ENCODE data around the gene KIAA1755. TPM values are rescaled to one million over a fixed set of nuclear protein-coding genes. Genes with fewer than 3 reads are reported as not detected.
"Not testable (repeated sequence)": the region's sequence is repeated elsewhere in the genome, so short reads cannot be mapped to it uniquely, and the experiment has no call there.

KIAA1755 gene
- polyA plus RNA-seq, 4 donors = 2.7 to 4.1 (median 3.1) TPM

- DNase-seq (ENCODE audit: low read depth in 4 of 4, low spot score in 3 of 4) = no peak
Observed at GRCh38 chr20:38267901-38268514, 7.5 kb upstream of the KIAA1755 start.

- DNase-seq (ENCODE audit: low read depth in 4 of 4, low spot score in 3 of 4) = no peak
Observed at GRCh38 chr20:38267296-38267695, 6.8 kb upstream of the KIAA1755 start.

- no peak for DNase-seq (ENCODE audit: low read depth in 4 of 4, low spot score in 3 of 4)
Observed at GRCh38 chr20:38266426-38266825, 5.9 kb upstream of the KIAA1755 start.

- no peak for DNase-seq (ENCODE audit: low read depth in 4 of 4, low spot score in 3 of 4)
Observed at GRCh38 chr20:38262931-38263330, 2.4 kb upstream of the KIAA1755 start.

- no peak for DNase-seq (ENCODE audit: low read depth in 4 of 4, low spot score in 3 of 4)
Observed at GRCh38 chr20:38261054-38261390, 487 bp upstream of the KIAA1755 start.

- no peak for DNase-seq (ENCODE audit: low read depth in 4 of 4, low spot score in 3 of 4)
Observed at GRCh38 chr20:38260025-38260377, 534 bp downstream of the KIAA1755 start.

- no peak for DNase-seq (ENCODE audit: low read depth in 4 of 4, low spot score in 3 of 4)
Observed at GRCh38 chr20:38258545-38259215, 1.9 kb downstream of the KIAA1755 start.

- DNase-seq (ENCODE audit: low read depth in 4 of 4, low spot score in 3 of 4) = no peak
Observed at GRCh38 chr20:38256966-38257365, 3.6 kb downstream of the KIAA1755 start.

GRCh38 chr20:38256021-38256420 lies 4.5 kb downstream of the KIAA1755 start:
- DNase-seq (ENCODE audit: low read depth in 4 of 4, low spot score in 3 of 4) = no peak

- no peak for DNase-seq (ENCODE audit: low read depth in 4 of 4, low spot score in 3 of 4)
Observed at GRCh38 chr20:38255393-38255792, 5.1 kb downstream of the KIAA1755 start.

GRCh38 chr20:38254621-38255020 lies 5.9 kb downstream of the KIAA1755 start:
- DNase-seq (ENCODE audit: low read depth in 4 of 4, low spot score in 3 of 4) = not testable (repeated sequence)

- no peak for DNase-seq (ENCODE audit: low read depth in 4 of 4, low spot score in 3 of 4)
Observed at GRCh38 chr20:38253571-38253970, 7.0 kb downstream of the KIAA1755 start.

- DNase-seq (ENCODE audit: low read depth in 4 of 4, low spot score in 3 of 4) = no peak
Observed at GRCh38 chr20:38252292-38253288, 7.9 kb downstream of the KIAA1755 start.

- DNase-seq (ENCODE audit: low read depth in 4 of 4, low spot score in 3 of 4) = not testable (repeated sequence)
Observed at GRCh38 chr20:38251441-38251840, 9.1 kb downstream of the KIAA1755 start.

- DNase-seq (ENCODE audit: low read depth in 4 of 4, low spot score in 3 of 4) = no peak
Observed at GRCh38 chr20:38250609-38251008, 9.9 kb downstream of the KIAA1755 start.

- no peak for DNase-seq (ENCODE audit: low read depth in 4 of 4, low spot score in 3 of 4)
Observed at GRCh38 chr20:38249536-38250310, 10.8 kb downstream of the KIAA1755 start.

- no peak for DNase-seq (ENCODE audit: low read depth in 4 of 4, low spot score in 3 of 4)
Observed at GRCh38 chr20:38248133-38248532, 12.4 kb downstream of the KIAA1755 start.

- DNase-seq (ENCODE audit: low read depth in 4 of 4, low spot score in 3 of 4) = not testable (repeated sequence)
Observed at GRCh38 chr20:38247725-38248124, 12.8 kb downstream of the KIAA1755 start.

GRCh38 chr20:38247166-38247509 lies 13.4 kb downstream of the KIAA1755 start:
- no peak for DNase-seq (ENCODE audit: low read depth in 4 of 4, low spot score in 3 of 4)

GRCh38 chr20:38246357-38247165 lies 14.0 kb downstream of the KIAA1755 start:
- no peak for DNase-seq (ENCODE audit: low read depth in 4 of 4, low spot score in 3 of 4)

All from right renal pelvis (tissue), 4 donors.